Urothelium cell line (cell line): ENCODE measurements around the gene SLC39A2.
"Not testable (repeated sequence)": the region's sequence is repeated elsewhere in the genome, so short reads cannot be mapped to it uniquely, and the experiment has no call there.

ENCODE experiments used
- DNase-seq: peaks from one replicate; pipeline ENCODE4 v3.0.0; 2011; ENCODE audit warnings: low spot score, mixed read lengths
- FAIRE-seq: peaks from 2 replicates; lab custom pipeline; 2011; peaks lifted over from hg19 to GRCh38; lab: Jason Lieb, UNC

The SLC39A2 gene

GRCh38 chr14:20998674-20999366 lies at the start of gene SLC39A2:
Gene SLC39A2 (plus strand): TSS chr14:20999293. CDS start chr14:20999447, 154 bp downstream.
- DNase-seq (no peak), FAIRE-seq (peak; percentile 96)

- FAIRE-seq: not testable (repeated sequence)
Observed at GRCh38 chr14:20954736-20955537, 44.2 kb upstream of the SLC39A2 start, which contains the start of gene RNASE2. Gene RNASE2 (plus strand): TSS chr14:20955487. CDS start chr14:20955772, 285 bp downstream.

GRCh38 chr14:20955538-20955873 lies 43.6 kb upstream of the SLC39A2 start:
- not testable (repeated sequence) for DNase-seq, FAIRE-seq

More at GRCh38 chr14:20954736-20955537, 44.2 kb upstream of the SLC39A2 start, which contains the start of gene RNASE2:
- not testable (repeated sequence) for DNase-seq

- DNase-seq (no peak), FAIRE-seq (no peak)
Observed at GRCh38 chr14:20956376-20956976, 42.6 kb upstream of the SLC39A2 start.

- DNase-seq, FAIRE-seq: not testable (repeated sequence)
Observed at GRCh38 chr14:20958946-20959345, 40.1 kb upstream of the SLC39A2 start.

- DNase-seq (no peak), FAIRE-seq (peak; percentile 52)
Observed at GRCh38 chr14:20969336-20969735, 29.8 kb upstream of the SLC39A2 start.

- FAIRE-seq (no peak), DNase-seq (no peak)
Observed at GRCh38 chr14:20970647-20970982, 28.5 kb upstream of the SLC39A2 start.

- peak; percentile 99 for FAIRE-seq
- DNase-seq: peak; percentile 97
Observed at GRCh38 chr14:20970983-20971704, 27.9 kb upstream of the SLC39A2 start.

- DNase-seq: no peak
- FAIRE-seq: no peak
Observed at GRCh38 chr14:20971705-20972021, 27.4 kb upstream of the SLC39A2 start.

GRCh38 chr14:20973501-20973900 lies 25.6 kb upstream of the SLC39A2 start:
- DNase-seq: no peak
- peak; percentile 66 for FAIRE-seq

GRCh38 chr14:20976291-20976690 lies 22.8 kb upstream of the SLC39A2 start:
- DNase-seq (no peak), FAIRE-seq (no peak)

- FAIRE-seq (no peak), DNase-seq (no peak)
Observed at GRCh38 chr14:20978687-20979086, 20.4 kb upstream of the SLC39A2 start.

GRCh38 chr14:20980906-20981305 lies 18.2 kb upstream of the SLC39A2 start:
- no peak for DNase-seq
- no peak for FAIRE-seq

GRCh38 chr14:20982646-20983369 lies 16.3 kb upstream of the SLC39A2 start:
- FAIRE-seq (peak; percentile 73), DNase-seq (no peak)

- FAIRE-seq, DNase-seq: not testable (repeated sequence)
Observed at GRCh38 chr14:20985650-20986049, 13.4 kb upstream of the SLC39A2 start.

GRCh38 chr14:20986811-20987210 lies 12.3 kb upstream of the SLC39A2 start:
- FAIRE-seq (peak; percentile 83), DNase-seq (peak; percentile 95)

GRCh38 chr14:20988717-20989470 lies 10.2 kb upstream of the SLC39A2 start:
- peak; percentile 27 for FAIRE-seq
- DNase-seq: no peak

GRCh38 chr14:20989471-20989786 lies 9.7 kb upstream of the SLC39A2 start:
- no peak for DNase-seq
- FAIRE-seq: no peak

GRCh38 chr14:20989787-20990600 lies 9.1 kb upstream of the SLC39A2 start, which contains the start of gene METTL17:
Gene METTL17 (plus strand): TSS chr14:20989980. CDS start chr14:20990003, 23 bp downstream.
- peak; percentile 97 for FAIRE-seq

More at GRCh38 chr14:20989787-20990600, 9.1 kb upstream of the SLC39A2 start, which contains the start of gene METTL17:
- DNase-seq: peak; percentile 99
